ENCODE data around the gene THYN1.

DNA sequence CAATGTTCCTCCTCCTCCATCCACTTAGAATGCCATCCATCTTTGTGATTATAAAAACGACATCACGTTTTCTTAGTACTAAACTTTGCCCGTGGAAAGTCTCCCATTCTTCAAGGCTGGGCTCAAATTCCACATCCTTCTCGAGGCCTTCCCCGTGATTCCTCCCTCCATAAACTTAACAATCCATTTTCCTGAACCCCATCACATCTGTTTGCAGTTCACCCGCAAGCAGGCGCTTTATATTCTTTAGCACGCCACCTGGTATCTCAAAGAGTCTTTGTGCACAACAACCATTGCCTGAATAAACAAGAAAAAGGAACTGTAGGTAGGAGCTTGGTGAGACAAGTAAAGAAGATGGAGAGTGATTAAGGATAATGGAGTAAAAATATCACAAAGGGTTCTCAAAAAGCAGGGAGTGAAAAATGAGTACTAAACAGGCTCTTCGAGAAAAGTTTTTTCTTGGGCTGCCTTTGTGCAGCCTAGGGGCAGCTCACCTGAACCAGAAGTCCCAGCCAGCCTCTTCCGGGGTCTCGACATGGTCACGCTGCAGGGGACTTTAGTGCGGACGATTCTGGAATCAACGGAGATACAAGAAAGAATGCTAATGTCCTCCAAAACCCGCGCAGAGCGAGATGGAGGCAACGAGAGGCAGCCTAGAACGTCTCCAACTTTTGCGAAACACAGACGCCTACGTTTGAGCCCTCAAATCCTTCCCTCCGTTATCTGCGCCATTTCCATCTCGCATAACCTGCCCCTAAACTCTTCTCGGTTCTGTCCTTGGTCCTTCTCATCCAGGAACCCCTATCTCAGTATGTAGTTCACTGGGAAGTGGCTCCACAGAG lies 585 bp downstream of the THYN1 start:
- TF ChIP-seq, protein P1, sequence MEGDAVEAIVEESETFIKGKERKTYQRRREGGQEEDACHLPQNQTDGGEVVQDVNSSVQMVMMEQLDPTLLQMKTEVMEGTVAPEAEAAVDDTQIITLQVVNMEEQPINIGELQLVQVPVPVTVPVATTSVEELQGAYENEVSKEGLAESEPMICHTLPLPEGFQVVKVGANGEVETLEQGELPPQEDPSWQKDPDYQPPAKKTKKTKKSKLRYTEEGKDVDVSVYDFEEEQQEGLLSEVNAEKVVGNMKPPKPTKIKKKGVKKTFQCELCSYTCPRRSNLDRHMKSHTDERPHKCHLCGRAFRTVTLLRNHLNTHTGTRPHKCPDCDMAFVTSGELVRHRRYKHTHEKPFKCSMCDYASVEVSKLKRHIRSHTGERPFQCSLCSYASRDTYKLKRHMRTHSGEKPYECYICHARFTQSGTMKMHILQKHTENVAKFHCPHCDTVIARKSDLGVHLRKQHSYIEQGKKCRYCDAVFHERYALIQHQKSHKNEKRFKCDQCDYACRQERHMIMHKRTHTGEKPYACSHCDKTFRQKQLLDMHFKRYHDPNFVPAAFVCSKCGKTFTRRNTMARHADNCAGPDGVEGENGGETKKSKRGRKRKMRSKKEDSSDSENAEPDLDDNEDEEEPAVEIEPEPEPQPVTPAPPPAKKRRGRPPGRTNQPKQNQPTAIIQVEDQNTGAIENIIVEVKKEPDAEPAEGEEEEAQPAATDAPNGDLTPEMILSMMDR (IDR thresholded peaks at IDR 0.05 in 4 of 5, conservative IDR thresholded peaks at IDR 0.05 in 1 of 5), result no peak
- no peak for TF ChIP-seq POLR2A (IDR thresholded peaks at IDR 0.05)

All from gastrocnemius medialis (tissue), 4 donors.